Right atrium auricular region (tissue), 2 donors: ENCODE measurements around the gene YAP1. TPM values are rescaled to one million over a fixed set of nuclear protein-coding genes. Genes with fewer than 3 reads are reported as not detected.

ENCODE experiments used
- DNase-seq: peaks from one replicate; pipeline ENCODE4 v3.0.0-alpha.2; 2019; ENCODE audit warnings: low spot score
- H3K27ac ChIP-seq, 2 donors: fragments of 200-600 bp; sonication (generic); 1 replicate in 1 of 2; 2 replicates in 1 of 2; pipeline ENCODE4 v1.5.1; 2016 to 2019
- H3K27me3 ChIP-seq, 2 donors: fragments of 200-600 bp; sonication (generic); one replicate each; pipeline versions ENCODE4 v1.5.1 to v1.6.0; 2017 to 2019
- H3K36me3 ChIP-seq: fragments of 200-600 bp; sonication (generic); one replicate; pipeline ENCODE4 v1.5.1; 2016
- H3K4me1 ChIP-seq, 2 donors: fragments of 200-600 bp; sonication (generic); one replicate each; pipeline versions ENCODE4 v1.5.1 to v1.6.0; 2017 to 2019
- H3K4me3 ChIP-seq, 2 donors: fragments of 200-600 bp; sonication (generic); 1 replicate in 1 of 2; 2 replicates in 1 of 2; pipeline ENCODE4 v1.5.1; 2017 to 2019; ENCODE audit warnings: mild to moderate bottlenecking in 1 of 2, moderate library complexity in 1 of 2
- H3K9me3 ChIP-seq, 2 donors: fragments of 200-600 bp; sonication (generic); one replicate each; pipeline ENCODE4 v1.5.1; 2019
- CTCF ChIP-seq, 2 donors: fragments of 200-600 bp; sonication (generic); IDR thresholded peaks; one replicate each; pipeline ENCODE4 v1.5.1; 2019; ENCODE audit warnings: antibody characterized with exemption in 2 of 2
- total RNA-seq, 2 donors: library from RNA; depleted of rRNA; stranded (reverse); fragments of >200 nt; gene quantifications; one replicate each; pipeline ENCODE4 v1.1.0, GENCODE V29; 2016

The YAP1 gene
- total RNA-seq, 2 donors from 2014 or later, result 85.0 to 135 TPM

GRCh38 chr11:102071497-102072472, 38.5 kb upstream of the YAP1 start:
- TF ChIP-seq CTCF (IDR thresholded peaks at IDR 0.05), result no peak
- Histone ChIP-seq H3K4me1 (no peaks in the 10 kb centered on the region), H3K4me3 (no peak overlapping the region)

GRCh38 chr11:102073253-102073652, 37.0 kb upstream of the YAP1 start:
- no peaks in the 10 kb centered on the region for H3K27me3 ChIP-seq
- no peak for TF ChIP-seq CTCF (IDR thresholded peaks at IDR 0.05)
- peaks cover 0 to 29% of the 10 kb centered on the region in 2 donors for H3K9me3 ChIP-seq
- H3K4me3 ChIP-seq, result no peak overlapping the region
- no peaks in the 10 kb centered on the region for H3K4me1 ChIP-seq
- no peaks in the 10 kb centered on the region for H3K36me3 ChIP-seq
- DNase-seq, result no peak
- no peak overlapping the region for H3K27ac ChIP-seq

More at GRCh38 chr11:102071497-102072472, 38.5 kb upstream of the YAP1 start:
- peaks cover 0 to 29% of the 10 kb centered on the region in 2 donors for H3K9me3 ChIP-seq
- no peaks in the 10 kb centered on the region for H3K27me3 ChIP-seq
- DNase-seq, result no peak
- no peak overlapping the region for H3K27ac ChIP-seq
- no peaks in the 10 kb centered on the region for H3K36me3 ChIP-seq

GRCh38 chr11:102079625-102080024, 30.6 kb upstream of the YAP1 start:
- TF ChIP-seq CTCF (IDR thresholded peaks at IDR 0.05), result no peak
- H3K4me3 ChIP-seq, result no peak overlapping the region
- no peak overlapping the region for H3K27ac ChIP-seq
- H3K27me3 ChIP-seq, result no peaks in the 10 kb centered on the region
- no peaks in the 10 kb centered on the region for H3K9me3 ChIP-seq
- DNase-seq, result no peak
- H3K36me3 ChIP-seq, result no peaks in the 10 kb centered on the region
- no peaks in the 10 kb centered on the region for H3K4me1 ChIP-seq

- Histone ChIP-seq H3K4me1 (no peaks in the 10 kb centered on the region), H3K27me3 (no peaks in the 10 kb centered on the region), H3K4me3 (no peak overlapping the region), H3K27ac (no peak overlapping the region), H3K36me3 (no peaks in the 10 kb centered on the region), H3K9me3 (no peaks in the 10 kb centered on the region)
- TF ChIP-seq CTCF (IDR thresholded peaks at IDR 0.05), result no peak
- DNase-seq, result no peak
These were observed 28.9 kb upstream of the YAP1 start for GRCh38 chr11:102081313-102081712.

GRCh38 chr11:102085864-102086551, 24.2 kb upstream of the YAP1 start:
- H3K4me1 ChIP-seq, result no peaks in the 10 kb centered on the region
- no peaks in the 10 kb centered on the region for H3K36me3 ChIP-seq
- H3K4me3 ChIP-seq, result no peak overlapping the region
- TF ChIP-seq CTCF (IDR thresholded peaks at IDR 0.05), result no peak
- no peaks in the 10 kb centered on the region for H3K9me3 ChIP-seq
- no peak for DNase-seq
- H3K27ac ChIP-seq, result no peak overlapping the region
- no peaks in the 10 kb centered on the region for H3K27me3 ChIP-seq
